GM21619 (cell line): Measurements from ENCODE around the gene SPATS1.

Experiments used
- ATAC-seq: cut with Tn5 transposase; IDR thresholded peaks from one replicate; pipeline ENCODE4 v1.9.1; 2021; ENCODE audit not compliant: unreplicated experiment

The SPATS1 gene, protein sequence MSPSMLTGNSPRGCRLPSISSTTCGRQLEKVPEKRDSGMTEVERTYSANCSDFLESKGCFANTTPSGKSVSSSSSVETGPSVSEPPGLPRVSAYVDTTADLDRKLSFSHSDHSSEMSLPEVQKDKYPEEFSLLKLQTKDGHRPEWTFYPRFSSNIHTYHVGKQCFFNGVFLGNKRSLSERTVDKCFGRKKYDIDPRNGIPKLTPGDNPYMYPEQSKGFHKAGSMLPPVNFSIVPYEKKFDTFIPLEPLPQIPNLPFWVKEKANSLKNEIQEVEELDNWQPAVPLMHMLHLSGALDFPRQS

DNA sequence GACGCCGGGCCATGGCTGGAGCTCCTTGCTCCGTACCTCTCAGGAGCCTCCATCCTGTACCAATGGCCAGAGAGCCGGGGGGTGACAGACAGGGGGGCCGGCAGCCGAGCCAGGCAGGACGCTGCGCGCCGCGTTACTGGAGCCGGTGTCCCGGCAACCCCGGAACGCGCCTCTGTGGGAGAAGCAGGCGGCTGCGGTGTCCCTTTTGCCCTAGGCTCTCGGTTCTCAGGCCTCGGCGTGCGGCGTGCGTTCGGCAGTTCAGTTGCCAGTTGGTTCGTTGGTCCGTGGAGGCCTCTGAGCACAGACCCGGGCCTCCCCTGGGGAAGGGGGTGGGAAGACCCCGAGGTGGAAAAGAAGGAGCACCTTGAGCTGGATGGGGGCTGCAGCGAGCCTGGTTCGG is at the start of gene SPATS1:
TSS of gene SPATS1 (plus strand) at position 162 of the 400 bp plus-strand sequence. CDS start 446 bp downstream, outside the sequence.
- ATAC-seq = no peak

GRCh38 chr6:44292661-44293365 is 49.6 kb upstream of the SPATS1 start:
- ATAC-seq = no peak

DNA sequence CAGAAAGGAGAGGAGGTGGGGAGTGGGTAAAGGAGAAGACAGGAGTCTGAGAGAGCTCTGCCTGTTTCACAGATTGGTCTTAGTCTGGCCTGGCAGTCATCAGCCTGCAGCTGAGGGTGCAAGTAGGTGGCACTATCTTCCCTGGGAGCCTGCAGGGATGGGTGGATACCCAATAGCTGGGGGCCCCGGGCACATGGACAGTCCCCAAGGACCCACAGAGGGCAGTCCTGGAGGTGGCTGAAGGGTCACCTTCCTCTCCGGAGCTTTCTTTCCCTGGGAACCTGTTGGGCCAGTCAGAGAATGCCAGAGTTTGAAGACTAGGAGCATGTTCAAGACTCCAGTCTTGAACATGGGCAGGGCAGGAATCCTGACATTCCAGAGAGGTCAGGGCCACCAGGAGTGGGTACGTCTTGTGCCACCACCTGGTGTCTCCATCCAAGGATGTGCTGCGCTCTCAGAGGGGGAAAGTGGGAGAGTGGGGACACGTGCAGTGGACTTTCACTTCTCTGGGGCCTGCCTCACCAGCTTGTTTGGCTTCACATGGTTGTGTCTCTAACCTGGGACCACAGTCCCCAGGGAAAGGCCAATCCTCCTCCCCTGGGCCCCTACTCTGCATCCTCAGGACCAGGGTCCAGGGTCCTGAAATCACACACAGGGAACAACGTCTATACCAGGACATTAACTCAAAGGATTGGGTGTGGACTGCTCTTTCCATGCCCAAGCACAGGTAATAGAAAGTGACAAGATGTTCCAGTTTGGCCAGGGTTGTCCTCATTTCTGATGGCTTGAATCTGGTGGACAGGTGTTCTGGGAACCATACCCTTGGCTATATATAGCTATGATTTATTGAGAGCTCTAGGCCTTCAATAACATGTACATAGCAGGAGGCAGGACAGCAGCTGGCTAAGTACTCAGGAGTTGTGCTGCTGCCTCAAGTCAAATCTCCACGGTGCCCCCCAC is 47.3 kb upstream of the SPATS1 start:
- ATAC-seq = no peak

DNA sequence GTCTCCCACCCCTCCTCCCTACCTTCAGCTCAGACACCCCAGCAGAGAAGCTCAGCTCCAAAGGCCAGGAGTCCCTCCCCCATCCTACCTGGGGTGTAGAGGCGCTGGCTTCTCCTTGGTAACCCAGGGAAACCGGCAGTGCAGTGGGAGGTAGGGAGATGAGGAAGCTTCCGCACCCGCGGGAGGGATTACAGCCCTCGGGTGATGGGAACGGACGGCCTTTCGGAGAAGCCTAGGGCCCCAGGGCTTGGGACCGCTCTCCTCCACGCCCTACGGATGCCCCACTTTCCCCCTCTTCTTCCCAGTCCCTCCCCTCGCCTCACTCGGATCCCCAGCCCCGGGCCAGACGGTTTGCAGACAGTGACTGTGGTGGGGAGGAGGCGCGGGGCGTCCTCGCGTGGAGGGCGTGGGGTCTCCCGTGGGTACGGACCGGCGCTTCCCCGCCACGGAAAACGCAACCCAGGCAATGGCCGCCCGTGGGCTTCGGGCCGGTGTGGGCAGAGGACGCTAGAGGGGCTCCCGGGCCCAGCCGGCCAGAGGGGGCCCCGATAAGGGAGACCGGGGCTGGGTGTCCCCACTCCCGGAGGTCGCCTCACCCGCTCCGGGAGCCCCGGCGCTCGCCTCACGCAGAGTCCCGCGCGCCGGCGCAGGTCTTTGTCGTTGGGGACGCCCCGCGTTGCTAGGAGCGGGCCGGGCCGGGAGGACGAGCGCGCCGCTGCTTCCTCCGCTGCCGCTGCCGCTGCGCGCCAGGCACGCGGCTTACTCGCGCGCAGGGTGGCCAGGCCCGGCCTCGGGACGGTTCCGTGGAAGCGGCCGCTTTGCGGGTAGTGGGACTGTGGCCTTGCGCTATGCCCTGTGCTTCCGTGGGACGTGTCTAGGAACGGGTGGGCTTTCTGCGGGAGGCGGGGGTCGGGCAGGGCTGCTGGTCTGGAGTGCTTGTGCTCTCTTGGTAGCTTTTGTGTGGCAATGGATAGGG is 45.1 kb upstream of the SPATS1 start:
- no peak for ATAC-seq

DNA sequence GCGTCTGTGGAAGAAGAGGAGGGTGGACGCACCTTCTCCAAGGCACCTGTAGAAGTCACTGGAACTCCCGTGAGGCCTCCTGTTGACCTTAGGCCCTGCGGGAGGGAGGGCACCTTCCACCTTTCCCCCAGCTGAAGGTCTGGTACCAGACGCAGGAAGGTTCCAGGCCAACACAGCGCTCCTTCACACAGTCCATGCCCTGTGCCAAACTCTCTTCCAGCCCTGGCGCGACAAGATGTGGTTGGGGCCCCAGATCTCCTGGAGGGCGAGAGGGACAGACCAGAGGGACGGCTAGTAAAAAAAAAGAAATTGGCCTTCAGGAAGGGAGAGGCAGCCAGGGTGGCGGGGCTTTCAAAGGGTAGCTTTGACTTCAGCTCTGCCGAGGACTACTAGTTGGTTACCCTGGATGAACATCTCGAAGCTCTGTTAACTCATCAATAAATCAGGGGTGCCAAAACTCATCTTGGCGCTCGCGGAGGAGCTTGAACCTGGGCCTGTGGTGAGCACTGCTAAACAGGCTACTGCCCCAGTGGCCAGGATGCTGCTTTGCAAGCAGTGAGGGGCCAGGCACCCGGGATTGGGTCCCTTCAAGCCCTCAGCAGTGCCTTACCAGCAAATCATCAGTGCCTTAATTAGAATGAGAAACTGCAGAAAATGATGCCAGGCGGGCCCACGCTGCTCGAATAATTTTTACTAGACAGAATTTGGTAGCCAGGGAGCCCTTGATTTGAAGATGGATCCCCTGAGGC is 44.2 kb upstream of the SPATS1 start:
- ATAC-seq = no peak

DNA sequence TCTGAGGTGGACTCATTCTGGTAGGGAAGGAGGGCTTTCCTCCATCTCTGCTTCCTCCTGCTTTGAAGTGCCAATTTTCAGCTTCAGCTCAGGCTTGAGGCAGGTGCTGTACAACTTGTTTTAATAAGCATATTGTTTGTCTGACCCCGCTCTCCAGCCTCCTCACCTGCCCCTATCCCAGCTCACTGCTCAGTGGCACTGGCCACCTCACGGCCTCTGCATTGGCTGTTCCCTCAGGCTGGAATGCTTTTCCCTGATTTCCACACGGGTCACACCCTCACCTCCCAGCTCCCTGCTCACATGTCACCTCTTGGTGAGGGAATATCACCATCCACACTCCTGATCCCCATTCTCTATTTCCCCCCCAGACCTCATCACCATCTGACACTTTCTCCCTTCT is 43.6 kb upstream of the SPATS1 start:
- no peak for ATAC-seq

DNA sequence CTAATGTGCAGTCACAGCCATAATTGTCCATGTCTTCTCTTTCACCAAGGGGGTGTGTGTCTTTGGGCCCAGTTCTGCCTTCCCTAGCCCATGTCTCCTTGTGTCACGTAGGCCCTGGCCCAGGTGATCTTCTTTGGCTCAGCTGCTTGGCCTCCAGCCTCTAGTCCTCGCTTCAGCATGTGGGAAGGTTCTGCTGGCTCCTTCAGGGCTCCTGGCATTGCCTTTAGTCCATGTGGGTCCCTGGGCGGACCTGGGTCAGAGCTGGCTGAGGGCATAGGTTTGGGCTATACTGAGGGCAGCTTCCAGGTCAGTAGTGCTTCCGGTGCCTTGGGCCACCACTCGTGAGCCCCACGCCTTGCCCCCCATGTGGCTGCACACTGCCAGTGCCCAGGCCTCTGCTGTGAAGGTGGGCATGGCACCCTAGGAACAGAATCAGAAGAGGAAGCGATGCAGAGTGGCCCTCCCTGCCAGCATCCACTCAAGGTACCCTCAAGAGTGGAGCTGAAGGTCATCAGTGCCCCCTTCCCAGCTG is 42.1 kb upstream of the SPATS1 start:
- ATAC-seq = no peak

DNA sequence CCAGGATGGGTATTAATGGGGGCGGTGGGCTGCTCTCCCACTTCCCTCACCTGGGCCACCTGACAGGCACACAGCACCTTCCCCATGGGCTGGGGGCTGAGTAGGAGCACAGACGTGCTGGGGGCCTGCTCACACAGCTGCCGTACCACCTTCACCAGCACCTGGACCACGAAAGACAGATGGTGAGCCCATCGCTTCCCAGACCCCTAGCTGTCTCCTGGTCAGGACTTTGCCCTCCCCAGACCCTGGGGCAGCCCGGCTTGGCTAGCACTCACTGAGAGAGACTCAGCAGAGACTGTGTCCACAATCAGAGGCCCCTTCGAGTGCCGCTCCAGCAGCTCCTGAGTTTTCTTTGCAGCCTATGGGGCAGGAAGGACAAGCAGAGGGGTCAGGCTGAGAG is 41.3 kb upstream of the SPATS1 start:
- ATAC-seq = no peak

- no peak for ATAC-seq
These were observed 40.5 kb upstream of the SPATS1 start for GRCh38 chr6:44301782-44302564.

- ATAC-seq = no peak
These were observed 39.6 kb upstream of the SPATS1 start for GRCh38 chr6:44302856-44303255.

DNA sequence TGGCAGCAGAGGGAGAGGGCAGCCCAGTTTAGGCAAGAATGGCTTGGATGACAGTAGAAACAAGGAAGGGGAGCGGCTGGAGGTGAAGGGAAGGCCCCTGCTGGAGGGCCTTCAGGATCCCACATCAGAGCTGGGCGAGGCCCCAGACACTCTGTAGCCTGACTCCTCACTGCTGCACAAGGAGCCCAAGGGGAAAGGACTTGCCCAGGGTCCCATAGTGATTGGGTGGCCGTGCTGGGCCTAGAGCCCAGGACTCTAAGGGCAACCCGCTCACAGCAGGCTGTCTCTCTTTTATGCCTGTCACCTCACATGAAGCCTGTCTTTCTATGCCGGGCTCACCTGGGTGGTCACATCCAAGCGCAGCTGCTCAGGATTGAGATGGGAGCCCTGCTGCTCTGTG is 38.6 kb upstream of the SPATS1 start:
- ATAC-seq = no peak

- ATAC-seq = no peak
These were observed 37.9 kb upstream of the SPATS1 start for GRCh38 chr6:44304282-44305199.

GRCh38 chr6:44305200-44305725 is 37.2 kb upstream of the SPATS1 start:
- ATAC-seq = no peak

GRCh38 chr6:44306710-44307109 is 35.7 kb upstream of the SPATS1 start:
- ATAC-seq = no peak

DNA sequence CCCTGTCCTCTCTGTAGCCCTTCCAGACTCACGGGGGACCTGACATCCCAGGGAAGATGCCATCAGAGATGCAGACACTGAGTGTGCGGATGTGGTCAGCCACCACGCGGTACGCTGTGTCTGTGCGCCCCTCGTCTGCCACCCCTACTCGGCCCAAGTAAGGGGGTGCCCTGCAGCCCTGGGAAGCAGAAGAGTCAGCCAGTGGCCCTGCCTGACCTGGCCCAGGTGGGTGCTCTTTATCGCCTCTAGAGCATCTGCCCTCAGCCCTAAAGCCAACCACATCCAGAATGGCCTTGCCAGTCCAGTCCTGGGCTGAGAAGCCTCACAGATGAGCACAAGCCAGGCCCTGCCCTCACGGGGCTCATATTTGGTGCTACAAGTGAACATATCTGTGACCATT is 35.2 kb upstream of the SPATS1 start:
- ATAC-seq = no peak

- no peak for ATAC-seq
These were observed 33.4 kb upstream of the SPATS1 start for GRCh38 chr6:44309092-44309491.

GRCh38 chr6:44309631-44310030 is 32.8 kb upstream of the SPATS1 start:
- no peak for ATAC-seq
